Measurements from ENCODE around the gene CPB1.

DNA sequence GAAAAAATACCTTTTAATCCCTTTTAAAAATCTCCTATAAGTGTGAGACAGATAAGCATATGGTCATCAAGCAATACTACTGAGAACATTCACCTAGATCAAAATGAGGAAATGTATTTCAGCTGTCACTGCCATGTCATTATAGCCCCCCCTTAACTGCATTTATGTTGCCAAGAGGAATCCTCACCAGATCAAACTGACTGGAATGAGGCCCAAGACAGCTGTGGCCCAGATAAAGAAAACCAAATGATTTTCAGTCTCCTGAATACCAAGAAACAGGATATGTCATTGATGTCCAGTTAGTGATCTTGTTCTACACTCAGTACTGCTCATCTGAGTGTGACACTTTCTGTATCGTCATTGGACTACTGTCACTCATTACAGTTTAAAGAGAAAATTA is 35.1 kb upstream of the CPB1 start:
- TF ChIP-seq POLR2A (IDR thresholded peaks at IDR 0.05) (no peak), POLR2AphosphoS5 (IDR thresholded peaks at IDR 0.05) (no peak)
- TF ChIP-seq, protein P1, sequence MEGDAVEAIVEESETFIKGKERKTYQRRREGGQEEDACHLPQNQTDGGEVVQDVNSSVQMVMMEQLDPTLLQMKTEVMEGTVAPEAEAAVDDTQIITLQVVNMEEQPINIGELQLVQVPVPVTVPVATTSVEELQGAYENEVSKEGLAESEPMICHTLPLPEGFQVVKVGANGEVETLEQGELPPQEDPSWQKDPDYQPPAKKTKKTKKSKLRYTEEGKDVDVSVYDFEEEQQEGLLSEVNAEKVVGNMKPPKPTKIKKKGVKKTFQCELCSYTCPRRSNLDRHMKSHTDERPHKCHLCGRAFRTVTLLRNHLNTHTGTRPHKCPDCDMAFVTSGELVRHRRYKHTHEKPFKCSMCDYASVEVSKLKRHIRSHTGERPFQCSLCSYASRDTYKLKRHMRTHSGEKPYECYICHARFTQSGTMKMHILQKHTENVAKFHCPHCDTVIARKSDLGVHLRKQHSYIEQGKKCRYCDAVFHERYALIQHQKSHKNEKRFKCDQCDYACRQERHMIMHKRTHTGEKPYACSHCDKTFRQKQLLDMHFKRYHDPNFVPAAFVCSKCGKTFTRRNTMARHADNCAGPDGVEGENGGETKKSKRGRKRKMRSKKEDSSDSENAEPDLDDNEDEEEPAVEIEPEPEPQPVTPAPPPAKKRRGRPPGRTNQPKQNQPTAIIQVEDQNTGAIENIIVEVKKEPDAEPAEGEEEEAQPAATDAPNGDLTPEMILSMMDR (IDR thresholded peaks at IDR 0.05): no peak
